ENCODE data around the gene ATP10A.

GRCh38 chr15:25776071-25776746 is 86.9 kb downstream of the ATP10A start:
- TF ChIP-seq CTCF (conservative IDR thresholded peaks at IDR 0.05; ENCODE audit: low read length) (no peak), EZH2phosphoT487 (IDR thresholded peaks at IDR 0.05; ENCODE audit: borderline replicate concordance, low read depth, low read length) (no peak)
